Measurements from ENCODE around the gene CMAS. TPM values are rescaled to one million over a fixed set of nuclear protein-coding genes. Genes with fewer than 3 reads are reported as not detected.

The CMAS gene
- total and polyA plus RNA-seq, 2 experiments from 2014 or later: 61.2 to 118 TPM

- no peak for TF ChIP-seq CREB1 (CRISPR knock-in tag; IDR thresholded peaks at IDR 0.05; ENCODE audit: low read depth)
- no peak for TF ChIP-seq JUNB (IDR thresholded peaks at IDR 0.05; ENCODE audit: unreplicated experiment)
- no peak for TF ChIP-seq ETS1 (IDR thresholded peaks at IDR 0.05)
- TF ChIP-seq REST (IDR thresholded peaks at IDR 0.05; ENCODE audit: unreplicated experiment): no peak
- no peak for TF ChIP-seq ZNF114 (CRISPR knock-in tag; IDR thresholded peaks at IDR 0.05)
Observed at GRCh38 chr12:22064968-22065367, 18.9 kb downstream of the CMAS start (continued).

GRCh38 chr12:22066310-22066709 lies 20.3 kb downstream of the CMAS start:
- H3K4me3 Mint-ChIP-seq: no peak overlapping the region
- no peak for DNase-seq (ENCODE audit: low spot score)
- Histone ChIP-seq H3K9me2 (ENCODE audit: insufficient read depth) (no peaks in the 10 kb centered on the region), H3K4me1 (ENCODE audit: insufficient read depth) (no peaks in the 10 kb centered on the region), H4K20me1 (replicated peaks; ENCODE audit: insufficient read depth) (no peaks in the 10 kb centered on the region), H3K79me2 (replicated peaks; ENCODE audit: insufficient read depth) (no peaks in the 10 kb centered on the region), H3K27ac (ENCODE audit: low read depth) (no peak overlapping the region), H3F3A (replicated peaks; ENCODE audit: low read depth) (no peaks in the 10 kb centered on the region), H3K27me3 (ENCODE audit: insufficient read depth) (no peaks in the 10 kb centered on the region), H2AFZ (no peak overlapping the region), H3K4me3 (no peak overlapping the region), H3K36me3 (ENCODE audit: insufficient read depth) (peaks cover 25% of the 10 kb centered on the region), H3K4me2 (no peak overlapping the region)
- H3K36me3 Mint-ChIP-seq (ENCODE audit: low read depth): peaks cover 31% of the 10 kb centered on the region
- no peak for TF ChIP-seq REST (IDR thresholded peaks at IDR 0.05; ENCODE audit: unreplicated experiment)
- TF ChIP-seq EZH2phosphoT487 (IDR thresholded peaks at IDR 0.05; ENCODE audit: unreplicated experiment): no peak
- no peak for TF ChIP-seq EZH2 (IDR thresholded peaks at IDR 0.05; ENCODE audit: low read depth, unreplicated experiment)
- ATAC-seq: no peak
- peaks cover 2% of the 10 kb centered on the region for H3K27me3 Mint-ChIP-seq (ENCODE audit: insufficient read depth, low read depth, poor library complexity)
- H3K9me3 Mint-ChIP-seq: no peaks in the 10 kb centered on the region; the same call in 2 of the 3 replicates
- no peaks in the 10 kb centered on the region for H3K4me1 Mint-ChIP-seq
- H3K27ac Mint-ChIP-seq: no peak overlapping the region

Data from GM23338 (cell line).